Activated CD8-positive, alpha-beta memory T cell treated with anti-CD3 and anti-CD28 coated beads for 24 hours (primary cell): ENCODE results near the gene FEZ2.

Source experiments
- DNase-seq: peaks from one replicate; pipeline ENCODE4 v3.0.0-alpha.2; 2020

FEZ2 gene

DNA sequence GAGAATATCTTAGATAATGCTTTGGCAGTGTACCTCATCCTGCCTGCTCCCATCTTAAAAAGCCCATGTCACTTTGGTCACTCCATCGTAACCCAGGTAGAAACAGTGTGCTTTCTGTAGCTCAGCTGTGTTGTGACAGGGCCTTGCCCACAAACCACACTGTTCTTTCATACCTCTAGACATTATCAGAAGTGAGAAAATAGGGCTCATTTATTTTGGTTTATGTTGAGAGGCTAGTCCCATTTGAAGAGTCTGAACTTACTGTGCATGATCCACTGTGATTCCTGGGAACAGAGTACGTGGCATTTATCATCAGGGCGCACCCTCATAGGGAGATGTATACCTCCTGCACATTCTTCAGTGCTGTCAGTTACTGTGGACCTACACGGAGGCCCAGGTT lies 69.7 kb downstream of the FEZ2 start:
- DNase-seq = no peak

DNA sequence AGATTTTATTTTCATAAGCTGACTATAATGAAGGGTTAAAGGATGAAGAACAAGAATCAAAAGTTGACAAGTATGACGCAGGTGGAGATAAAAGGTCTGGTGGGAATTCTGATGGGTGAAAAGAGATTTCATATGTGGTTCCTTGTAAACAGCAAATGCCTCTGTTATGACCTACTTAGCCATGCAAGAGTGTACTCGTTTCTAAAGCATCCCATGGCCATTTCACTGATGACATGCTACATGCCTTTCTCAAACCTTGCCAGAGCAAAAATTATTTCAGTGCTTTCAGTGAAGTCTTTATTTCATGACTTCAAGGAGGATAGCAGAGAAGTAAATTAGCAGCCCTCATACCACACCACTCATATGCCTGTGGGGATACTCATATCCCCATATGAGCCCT lies 71.7 kb downstream of the FEZ2 start:
- DNase-seq = no peak

- no peak for DNase-seq
Observed at GRCh38 chr2:36525245-36525644, 72.7 kb downstream of the FEZ2 start.

DNA sequence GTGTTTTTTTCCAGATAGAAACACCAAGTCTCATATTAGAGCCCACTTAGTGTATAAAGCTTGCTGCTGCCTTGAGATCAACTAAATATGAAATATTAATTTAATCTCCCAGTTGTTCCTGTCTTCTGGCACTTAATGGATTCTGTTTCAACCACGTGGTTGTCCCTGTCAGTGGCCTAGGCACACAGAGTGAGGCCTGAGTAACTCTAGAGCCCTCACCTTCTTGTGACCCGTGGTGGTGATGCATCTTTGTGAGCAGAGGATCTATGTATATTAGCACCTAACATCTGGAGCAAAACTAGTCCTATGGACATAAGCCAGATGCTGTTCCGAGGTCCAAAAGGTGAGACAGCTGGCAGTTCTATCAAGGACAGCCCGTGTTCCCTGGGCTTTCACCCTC lies 74.8 kb downstream of the FEZ2 start:
- no peak for DNase-seq

DNA sequence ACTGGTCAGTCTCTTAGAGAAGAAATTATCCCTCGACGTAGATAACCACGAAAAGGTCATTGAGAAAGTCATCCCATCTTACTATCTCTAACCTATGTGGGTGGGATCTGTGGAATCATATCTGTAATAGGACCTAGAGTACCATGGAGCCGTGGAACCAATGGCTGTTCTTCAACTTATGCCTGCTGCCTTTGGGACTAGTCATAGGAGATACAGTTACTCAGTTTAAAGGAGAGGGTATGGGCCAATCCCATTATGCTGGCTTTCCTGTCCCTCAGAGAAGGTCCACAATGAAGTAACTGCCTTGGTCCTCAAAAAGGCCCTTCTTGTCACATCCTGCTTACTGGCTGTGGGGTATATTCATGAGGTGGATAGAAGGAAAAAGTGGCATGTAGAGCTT lies 77.5 kb downstream of the FEZ2 start:
- no peak for DNase-seq

GRCh38 chr2:36516136-36516870 lies 81.7 kb downstream of the FEZ2 start:
- no peak for DNase-seq

DNA sequence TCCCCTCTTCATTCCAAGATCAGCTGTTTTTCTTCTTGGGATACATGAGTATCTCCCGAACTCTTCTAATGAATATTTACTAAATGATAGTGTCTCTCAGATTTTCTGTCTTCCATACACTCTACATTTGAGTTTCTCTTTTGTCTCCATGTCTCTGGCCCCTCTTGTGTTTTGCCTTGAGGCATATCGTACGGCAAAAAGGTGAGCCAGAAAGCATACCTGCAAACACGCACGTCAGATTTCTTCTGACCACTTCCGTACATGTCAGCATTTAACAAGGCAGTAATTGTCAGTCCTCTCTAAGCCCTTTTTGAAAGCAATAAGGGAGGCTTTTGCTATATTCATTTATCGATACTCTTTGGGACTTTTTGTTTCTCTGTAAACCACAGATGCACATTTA lies 82.4 kb downstream of the FEZ2 start:
- DNase-seq = no peak

GRCh38 chr2:36513661-36514060 lies 84.3 kb downstream of the FEZ2 start:
- DNase-seq = no peak

DNA sequence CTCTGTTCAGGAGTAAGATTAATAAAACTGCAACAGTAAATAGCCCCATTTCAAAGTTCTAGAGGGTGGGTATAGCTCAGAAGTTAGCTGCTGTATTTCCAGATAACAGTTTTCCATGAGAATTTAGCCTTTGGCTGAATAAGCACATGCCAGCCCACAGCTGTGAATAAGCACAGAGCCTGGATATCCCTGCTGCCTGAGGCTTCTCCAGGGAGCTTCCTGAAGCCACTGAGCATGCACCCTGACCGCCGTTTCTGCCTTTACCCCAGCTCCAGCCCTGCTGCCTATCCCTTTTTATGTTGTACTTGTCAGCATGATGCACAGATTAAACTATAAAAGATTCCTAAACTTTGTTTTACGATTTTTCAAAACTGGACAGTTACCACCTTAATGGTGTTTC lies 85.3 kb downstream of the FEZ2 start:
- DNase-seq = no peak

DNA sequence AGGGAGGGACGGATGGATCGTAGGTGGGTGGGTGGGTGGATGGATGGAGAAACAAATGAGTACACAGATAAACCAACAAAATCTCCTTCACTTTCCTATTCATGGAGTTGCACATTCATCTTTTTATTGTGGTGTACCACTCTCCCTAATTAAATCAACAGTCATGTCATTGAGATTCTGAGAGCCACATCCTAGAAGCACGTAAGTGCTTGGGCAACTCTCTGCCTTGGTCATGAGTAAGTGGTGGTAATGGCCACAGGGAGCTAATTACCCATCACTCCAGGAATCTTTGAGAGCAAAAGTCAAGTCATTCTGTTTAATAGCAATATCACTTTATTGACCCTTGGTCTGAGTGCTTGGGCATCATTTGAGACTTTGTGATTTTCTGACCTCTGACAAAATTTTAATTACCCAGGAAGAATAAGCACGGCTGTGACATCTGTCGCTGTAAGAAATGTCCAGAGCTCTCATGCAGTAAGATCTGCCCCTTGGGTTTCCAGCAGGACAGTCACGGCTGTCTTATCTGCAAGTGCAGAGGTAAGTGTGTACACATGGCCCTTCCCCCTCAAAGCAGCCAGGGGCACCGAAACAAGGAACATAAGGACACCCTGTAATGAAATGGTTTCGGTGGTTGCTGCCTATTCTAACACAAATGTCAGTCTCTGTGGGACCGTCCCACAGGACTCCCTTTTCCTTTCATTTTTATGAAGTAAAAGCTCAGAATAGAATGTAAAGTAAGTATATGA lies 85.9 kb downstream of the FEZ2 start:
- DNase-seq = no peak

- DNase-seq = no peak
Observed at GRCh38 chr2:36509075-36509474, 88.9 kb downstream of the FEZ2 start.

- no peak for DNase-seq
Observed at GRCh38 chr2:36507408-36507812, 90.6 kb downstream of the FEZ2 start.
